ENCODE data around the gene CPEB2.

Gene CPEB2

DNA sequence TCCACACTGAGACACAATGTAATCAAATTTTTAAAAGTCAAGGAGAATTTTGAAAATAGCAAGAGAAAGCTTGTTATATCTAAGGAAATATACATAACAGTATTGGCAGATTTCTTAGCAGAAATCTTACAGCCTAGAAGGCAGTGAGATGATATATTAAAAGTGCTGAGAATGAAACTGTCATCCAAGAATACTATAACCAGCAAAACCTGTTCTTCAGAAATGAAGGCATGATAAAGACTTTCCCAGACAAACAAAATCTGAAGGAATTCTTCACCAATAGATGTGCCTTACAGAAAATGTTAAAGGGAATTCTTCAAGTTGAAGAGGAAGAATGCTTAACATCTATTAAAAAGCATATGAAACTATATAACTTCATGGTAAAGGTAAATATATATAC, 73.6 kb downstream of the CPEB2 start:
- Histone ChIP-seq H3K36me3 (ENCODE audit: low read length) (no peaks in the 10 kb centered on the region), H4K20me1 (ENCODE audit: low read depth, low read length) (no peaks in the 10 kb centered on the region), H3K4me3 (ENCODE audit: insufficient read depth, low read length, poor library complexity, severe bottlenecking) (no peak overlapping the region), H3K4me2 (ENCODE audit: low read depth, low read length, poor library complexity, severe bottlenecking) (no peak overlapping the region), H3K9me2 (replicated peaks; ENCODE audit: insufficient read depth, low read length) (no peaks in the 10 kb centered on the region), H2AFZ (ENCODE audit: low read depth, low read length, severe bottlenecking) (no peak overlapping the region), H3K27ac (ENCODE audit: low read depth, low read length) (no peak overlapping the region), H3F3A (ENCODE audit: insufficient read depth) (no peaks in the 10 kb centered on the region), H3K9ac (ENCODE audit: low read length) (no peak overlapping the region), H3K27me3 (ENCODE audit: low read length) (no peaks in the 10 kb centered on the region), H3K9me3 (ENCODE audit: insufficient read depth, low read length) (no peaks in the 10 kb centered on the region), H3K79me2 (ENCODE audit: insufficient read depth, low read length) (no peaks in the 10 kb centered on the region)
- TF ChIP-seq, protein P1, sequence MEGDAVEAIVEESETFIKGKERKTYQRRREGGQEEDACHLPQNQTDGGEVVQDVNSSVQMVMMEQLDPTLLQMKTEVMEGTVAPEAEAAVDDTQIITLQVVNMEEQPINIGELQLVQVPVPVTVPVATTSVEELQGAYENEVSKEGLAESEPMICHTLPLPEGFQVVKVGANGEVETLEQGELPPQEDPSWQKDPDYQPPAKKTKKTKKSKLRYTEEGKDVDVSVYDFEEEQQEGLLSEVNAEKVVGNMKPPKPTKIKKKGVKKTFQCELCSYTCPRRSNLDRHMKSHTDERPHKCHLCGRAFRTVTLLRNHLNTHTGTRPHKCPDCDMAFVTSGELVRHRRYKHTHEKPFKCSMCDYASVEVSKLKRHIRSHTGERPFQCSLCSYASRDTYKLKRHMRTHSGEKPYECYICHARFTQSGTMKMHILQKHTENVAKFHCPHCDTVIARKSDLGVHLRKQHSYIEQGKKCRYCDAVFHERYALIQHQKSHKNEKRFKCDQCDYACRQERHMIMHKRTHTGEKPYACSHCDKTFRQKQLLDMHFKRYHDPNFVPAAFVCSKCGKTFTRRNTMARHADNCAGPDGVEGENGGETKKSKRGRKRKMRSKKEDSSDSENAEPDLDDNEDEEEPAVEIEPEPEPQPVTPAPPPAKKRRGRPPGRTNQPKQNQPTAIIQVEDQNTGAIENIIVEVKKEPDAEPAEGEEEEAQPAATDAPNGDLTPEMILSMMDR (IDR thresholded peaks at IDR 0.05; ENCODE audit: insufficient read depth, low read length, poor library complexity, severe bottlenecking), result no peak
- TF ChIP-seq EZH2phosphoT487 (conservative IDR thresholded peaks at IDR 0.05; ENCODE audit: low read length), result no peak

DNA sequence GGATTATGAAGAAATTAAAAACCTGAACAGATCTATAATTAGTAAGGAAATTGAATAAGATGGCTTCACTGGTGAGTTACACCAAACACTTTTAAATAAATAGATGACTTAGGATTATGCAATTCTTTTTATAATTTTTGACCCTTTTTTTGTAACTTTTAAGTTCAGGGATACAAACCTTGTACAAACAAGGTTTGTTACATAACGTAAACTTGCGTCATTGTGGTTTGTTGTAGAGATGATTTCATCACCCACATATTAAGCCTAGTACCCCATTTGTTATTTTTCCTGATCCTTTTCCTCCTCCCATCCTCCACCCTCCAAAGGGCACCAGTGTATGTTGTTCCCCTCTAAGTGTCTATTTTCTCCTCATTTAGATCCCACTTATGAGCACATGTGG, 75.7 kb downstream of the CPEB2 start:
- Histone ChIP-seq H3K9me3 (ENCODE audit: insufficient read depth, low read length) (no peaks in the 10 kb centered on the region), H4K20me1 (ENCODE audit: low read depth, low read length) (no peaks in the 10 kb centered on the region), H3K79me2 (ENCODE audit: insufficient read depth, low read length) (no peaks in the 10 kb centered on the region), H3K9ac (ENCODE audit: low read length) (no peak overlapping the region), H3K27me3 (ENCODE audit: low read length) (no peaks in the 10 kb centered on the region), H3K9me2 (replicated peaks; ENCODE audit: insufficient read depth, low read length) (no peaks in the 10 kb centered on the region), H3K27ac (ENCODE audit: low read depth, low read length) (no peak overlapping the region), H3K36me3 (ENCODE audit: low read length) (no peaks in the 10 kb centered on the region), H3F3A (ENCODE audit: insufficient read depth) (no peaks in the 10 kb centered on the region), H2AFZ (ENCODE audit: low read depth, low read length, severe bottlenecking) (no peak overlapping the region), H3K4me2 (ENCODE audit: low read depth, low read length, poor library complexity, severe bottlenecking) (no peak overlapping the region), H3K4me3 (ENCODE audit: insufficient read depth, low read length, poor library complexity, severe bottlenecking) (no peak overlapping the region)
- no peak for TF ChIP-seq EZH2phosphoT487 (conservative IDR thresholded peaks at IDR 0.05; ENCODE audit: low read length)
- TF ChIP-seq, protein P1 (IDR thresholded peaks at IDR 0.05; ENCODE audit: insufficient read depth, low read length, poor library complexity, severe bottlenecking), result no peak

DNA sequence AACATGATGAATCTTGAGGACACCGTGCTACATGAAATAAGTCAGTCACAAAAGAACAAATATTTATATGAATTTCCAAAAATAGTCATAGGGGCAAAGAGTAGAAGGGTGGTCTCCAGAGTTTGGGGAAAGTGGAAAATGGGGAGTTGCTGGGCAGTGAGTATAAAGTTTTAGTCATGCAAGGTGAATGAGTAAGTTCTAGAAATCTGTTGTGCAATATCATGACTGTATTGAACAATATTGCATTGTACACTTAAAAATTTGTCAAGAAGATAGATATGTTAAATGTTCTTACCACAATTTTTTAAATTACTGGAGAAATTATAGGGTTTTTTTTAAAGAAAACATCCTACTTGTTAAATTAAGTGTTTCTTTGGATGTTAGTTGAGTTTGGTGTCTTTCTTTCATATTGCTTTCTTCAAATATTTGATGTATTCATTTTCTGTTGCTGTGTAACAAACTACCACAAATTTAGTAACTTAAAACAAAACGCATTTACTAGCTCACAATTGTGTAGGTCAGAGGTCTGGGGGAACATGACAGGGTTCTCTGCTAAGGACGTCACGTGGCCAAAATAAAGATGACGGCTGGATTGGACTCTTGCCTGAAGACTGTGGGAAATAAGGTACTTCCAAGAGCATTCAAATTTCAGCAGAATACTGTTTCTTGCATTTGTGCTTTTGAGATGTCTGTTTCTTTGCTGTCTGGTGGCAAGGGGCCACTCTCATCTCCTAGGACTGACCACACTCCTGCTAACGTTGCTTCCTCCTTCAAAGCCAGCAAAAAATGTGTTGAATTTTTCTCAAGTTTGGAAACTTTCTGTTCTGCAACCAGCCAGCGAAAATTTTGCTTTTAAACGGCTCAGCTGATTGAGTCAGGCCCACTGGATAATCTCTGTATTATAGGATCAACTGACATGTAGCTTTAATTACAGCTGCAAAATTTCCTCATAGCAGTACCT, 76.7 kb downstream of the CPEB2 start:
- H3F3A ChIP-seq (ENCODE audit: insufficient read depth), result no peaks in the 10 kb centered on the region
- H3K27me3 ChIP-seq (ENCODE audit: low read length), result no peaks in the 10 kb centered on the region
- no peak overlapping the region for H3K4me3 ChIP-seq (ENCODE audit: insufficient read depth, low read length, poor library complexity, severe bottlenecking)
- H3K9me2 ChIP-seq (replicated peaks; ENCODE audit: insufficient read depth, low read length), result no peaks in the 10 kb centered on the region
- no peak overlapping the region for H2AFZ ChIP-seq (ENCODE audit: low read depth, low read length, severe bottlenecking)
- H3K9me3 ChIP-seq (ENCODE audit: insufficient read depth, low read length), result no peaks in the 10 kb centered on the region
- TF ChIP-seq, protein P1 (IDR thresholded peaks at IDR 0.05; ENCODE audit: insufficient read depth, low read length, poor library complexity, severe bottlenecking), result no peak
- no peak for TF ChIP-seq EZH2phosphoT487 (conservative IDR thresholded peaks at IDR 0.05; ENCODE audit: low read length)
- no peak overlapping the region for H3K27ac ChIP-seq (ENCODE audit: low read depth, low read length)
- no peak overlapping the region for H3K9ac ChIP-seq (ENCODE audit: low read length)
- H3K36me3 ChIP-seq (ENCODE audit: low read length), result no peaks in the 10 kb centered on the region
- no peak overlapping the region for H3K4me2 ChIP-seq (ENCODE audit: low read depth, low read length, poor library complexity, severe bottlenecking)
- no peaks in the 10 kb centered on the region for H4K20me1 ChIP-seq (ENCODE audit: low read depth, low read length)
- H3K79me2 ChIP-seq (ENCODE audit: insufficient read depth, low read length), result no peaks in the 10 kb centered on the region

All from SU-DHL-6 (cell line).